HEK293 (cell line): ENCODE measurements around the gene ABTB2.
A peak's percentile ranks its signal among the peaks of the same experiment; 100 is the strongest.

Source experiments
- AEBP2 ChIP-seq: fragments of 450-650 bp; formaldehyde crosslinking; IDR thresholded peaks from 2 replicates; pipeline ENCODE4 v1.5.1; 2016; ENCODE audit warnings: missing biosample characterization, missing genetic modification characterization, borderline replicate concordance
- BCL11A ChIP-seq: fragments of 450-650 bp; formaldehyde crosslinking; IDR thresholded peaks from 2 replicates; pipeline ENCODE4 v1.5.1; 2016; ENCODE audit warnings: low read depth, missing biosample characterization, missing genetic modification characterization
- FEZF1 ChIP-seq: fragments of 450-650 bp; formaldehyde crosslinking; IDR thresholded peaks from 2 replicates; pipeline ENCODE4 v1.5.1; 2016; ENCODE audit warnings: missing biosample characterization, missing genetic modification characterization
- GLIS2 ChIP-seq: fragments of 450-650 bp; formaldehyde crosslinking; IDR thresholded peaks from 2 replicates; pipeline ENCODE4 v1.5.1; 2016; ENCODE audit warnings: missing biosample characterization, missing genetic modification characterization
- HOXA7 ChIP-seq: sonication (generic); formaldehyde crosslinking; IDR thresholded peaks from 2 replicates; pipeline ENCODE4 v1.8.1; 2022; ENCODE audit warnings: missing genetic modification reagents, borderline replicate concordance
- IKZF3 ChIP-seq: fragments of 450-650 bp; IDR thresholded peaks from 2 replicates; pipeline ENCODE4 v1.5.0; 2018; ENCODE audit warnings: missing biosample characterization, mild to moderate bottlenecking, missing genetic modification characterization, moderate library complexity
- KLF16 ChIP-seq: fragments of 450-650 bp; formaldehyde crosslinking; IDR thresholded peaks from 2 replicates; pipeline ENCODE4 v1.5.1; 2017; ENCODE audit warnings: missing biosample characterization, missing genetic modification characterization
- PBX3 ChIP-seq: sonication (generic); formaldehyde crosslinking; IDR thresholded peaks from 2 replicates; pipeline ENCODE4 v1.8.1; 2022; ENCODE audit warnings: mild to moderate bottlenecking, moderate library complexity, missing genetic modification reagents
- PRDM4 ChIP-seq: fragments of 450-650 bp; formaldehyde crosslinking; IDR thresholded peaks from 2 replicates; pipeline ENCODE4 v1.5.1; 2017; ENCODE audit warnings: missing biosample characterization, missing genetic modification characterization
- TCF7L2 ChIP-seq: IDR thresholded peaks from 2 replicates; pipeline ENCODE4 v1.6.1; 2011; ENCODE audit warnings: low read depth, mild to moderate bottlenecking, inconsistent platforms, low read length, moderate library complexity, borderline replicate concordance
- YY1 ChIP-seq: fragments of 450-650 bp; formaldehyde crosslinking; IDR thresholded peaks from 2 replicates; pipeline ENCODE4 v1.5.1; 2018; ENCODE audit warnings: missing biosample characterization, missing genetic modification characterization
- YY2 ChIP-seq: fragments of 450-650 bp; formaldehyde crosslinking; IDR thresholded peaks from 2 replicates; pipeline ENCODE4 v1.5.1; 2016; ENCODE audit warnings: missing biosample characterization, missing genetic modification characterization
- ZBTB17 ChIP-seq: fragments of 450-650 bp; formaldehyde crosslinking; IDR thresholded peaks from 2 replicates; pipeline ENCODE4 v1.5.1; 2016; ENCODE audit warnings: missing biosample characterization, missing genetic modification characterization
- ZBTB21 ChIP-seq: fragments of 450-650 bp; formaldehyde crosslinking; IDR thresholded peaks from 2 replicates; pipeline ENCODE4 v1.5.1; 2017; ENCODE audit warnings: missing biosample characterization, missing genetic modification characterization
- ZNF211 ChIP-seq: fragments of 450-650 bp; formaldehyde crosslinking; IDR thresholded peaks from 2 replicates; pipeline ENCODE4 v1.5.1; 2016; ENCODE audit warnings: low read depth, missing biosample characterization, missing genetic modification characterization
- ZNF223 ChIP-seq: fragments of 450-650 bp; formaldehyde crosslinking; IDR thresholded peaks from 2 replicates; pipeline ENCODE4 v1.5.1; 2016; ENCODE audit warnings: missing biosample characterization, missing genetic modification characterization
- ZNF394 ChIP-seq: fragments of 450-650 bp; formaldehyde crosslinking; IDR thresholded peaks from 2 replicates; pipeline ENCODE4 v1.5.1; 2016; ENCODE audit warnings: missing biosample characterization, missing genetic modification characterization, mild to moderate bottlenecking, moderate library complexity, borderline replicate concordance
- ZNF501 ChIP-seq: fragments of 450-650 bp; formaldehyde crosslinking; IDR thresholded peaks from 2 replicates; pipeline ENCODE4 v1.5.1; 2016; ENCODE audit warnings: missing biosample characterization, missing genetic modification characterization
- ZNF530 ChIP-seq: fragments of 450-650 bp; formaldehyde crosslinking; IDR thresholded peaks from 2 replicates; pipeline ENCODE4 v1.5.1; 2016; ENCODE audit warnings: low read depth, missing biosample characterization, missing genetic modification characterization
- ZNF596 ChIP-seq: fragments of 450-650 bp; IDR thresholded peaks from 2 replicates; pipeline ENCODE4 v1.5.0; 2018; ENCODE audit warnings: missing biosample characterization, mild to moderate bottlenecking, missing genetic modification characterization, moderate library complexity
- ZNF658 ChIP-seq: fragments of 450-650 bp; formaldehyde crosslinking; IDR thresholded peaks from 2 replicates; pipeline ENCODE4; 2016; ENCODE audit warnings: missing biosample characterization, missing genetic modification characterization
- ZNF660 ChIP-seq: fragments of 450-650 bp; IDR thresholded peaks from 2 replicates; pipeline ENCODE4 v1.5.1; 2018; ENCODE audit warnings: missing biosample characterization, mild to moderate bottlenecking, missing genetic modification characterization
- ZNF830 ChIP-seq: fragments of 450-650 bp; IDR thresholded peaks from 2 replicates; pipeline ENCODE4 v1.5.0; 2018; ENCODE audit warnings: missing biosample characterization, missing genetic modification characterization, low read depth, mild to moderate bottlenecking, moderate library complexity
- ZSCAN30 ChIP-seq: fragments of 450-650 bp; IDR thresholded peaks from 2 replicates; pipeline ENCODE4 v1.5.1; 2018; ENCODE audit warnings: missing biosample characterization, mild to moderate bottlenecking, missing genetic modification characterization, moderate library complexity
- TF ChIP-seq, protein P1 (sequence below): fragments of 450-650 bp; formaldehyde crosslinking; IDR thresholded peaks from 2 replicates; pipeline ENCODE4 v1.5.1; 2017; ENCODE audit warnings: missing biosample characterization, missing genetic modification characterization
- TF ChIP-seq, protein P2 (sequence below): fragments of 450-650 bp; formaldehyde crosslinking; IDR thresholded peaks from 2 replicates; pipeline ENCODE4 v1.5.1; 2016; ENCODE audit warnings: missing biosample characterization, missing genetic modification characterization
- TF ChIP-seq, protein P3 (sequence below): fragments of 450-650 bp; formaldehyde crosslinking; IDR thresholded peaks from 2 replicates; pipeline ENCODE4 v1.5.1; 2016; ENCODE audit warnings: missing biosample characterization, missing genetic modification characterization

Gene ABTB2

DNA sequence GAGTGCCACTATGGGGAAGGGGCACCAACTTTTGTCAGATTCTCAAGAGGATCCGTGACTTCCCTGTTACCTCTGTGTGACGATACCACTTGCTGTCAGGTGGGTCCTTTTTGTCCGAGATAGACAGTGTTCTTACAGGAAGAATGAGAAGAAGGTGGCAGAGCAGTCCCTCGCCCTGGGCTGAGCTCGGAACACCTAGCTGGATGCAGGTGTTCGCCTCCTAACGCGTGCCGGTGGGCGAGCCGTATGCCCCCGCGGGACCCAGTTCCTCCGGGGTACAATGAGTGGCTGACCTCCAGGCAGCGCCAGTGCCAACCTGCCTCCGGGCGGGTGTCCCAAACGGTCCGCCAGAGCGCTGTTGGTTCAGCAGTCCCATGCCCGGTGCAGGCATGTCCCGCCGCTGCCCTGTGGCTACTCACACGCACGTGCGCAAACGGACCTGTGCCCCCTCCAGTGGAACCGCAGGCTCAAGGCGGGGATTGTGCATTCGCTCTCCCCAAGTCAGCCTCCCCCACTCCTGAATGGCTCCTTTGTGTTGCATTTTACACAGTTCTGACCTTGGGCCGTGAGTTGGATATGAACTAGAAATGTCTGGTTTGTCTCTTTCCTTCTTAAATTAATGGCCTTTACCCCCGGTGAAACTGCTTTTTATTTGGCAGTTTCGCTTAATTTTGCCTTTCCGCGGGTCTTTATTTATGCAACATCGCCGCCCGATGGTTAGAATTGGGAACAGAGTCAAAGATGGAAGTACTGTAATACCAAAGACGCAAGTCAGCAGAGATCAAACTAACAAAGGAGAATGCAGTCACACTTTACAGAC, 1.1 kb upstream of the ABTB2 start (continued):
- peak; percentile 100 for TF ChIP-seq PRDM4 (tag by site-specific recombination)
- TF ChIP-seq YY1 (tag by site-specific recombination) = peak; percentile 51; the same call in 1 of the 2 replicates
- TF ChIP-seq, protein P1, sequence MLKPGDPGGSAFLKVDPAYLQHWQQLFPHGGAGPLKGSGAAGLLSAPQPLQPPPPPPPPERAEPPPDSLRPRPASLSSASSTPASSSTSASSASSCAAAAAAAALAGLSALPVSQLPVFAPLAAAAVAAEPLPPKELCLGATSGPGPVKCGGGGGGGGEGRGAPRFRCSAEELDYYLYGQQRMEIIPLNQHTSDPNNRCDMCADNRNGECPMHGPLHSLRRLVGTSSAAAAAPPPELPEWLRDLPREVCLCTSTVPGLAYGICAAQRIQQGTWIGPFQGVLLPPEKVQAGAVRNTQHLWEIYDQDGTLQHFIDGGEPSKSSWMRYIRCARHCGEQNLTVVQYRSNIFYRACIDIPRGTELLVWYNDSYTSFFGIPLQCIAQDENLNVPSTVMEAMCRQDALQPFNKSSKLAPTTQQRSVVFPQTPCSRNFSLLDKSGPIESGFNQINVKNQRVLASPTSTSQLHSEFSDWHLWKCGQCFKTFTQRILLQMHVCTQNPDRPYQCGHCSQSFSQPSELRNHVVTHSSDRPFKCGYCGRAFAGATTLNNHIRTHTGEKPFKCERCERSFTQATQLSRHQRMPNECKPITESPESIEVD (tag by site-specific recombination) = 0 out of 2 replicates have a peak, but pooled peaks have one; percentile 18
- TF ChIP-seq, protein P2, sequence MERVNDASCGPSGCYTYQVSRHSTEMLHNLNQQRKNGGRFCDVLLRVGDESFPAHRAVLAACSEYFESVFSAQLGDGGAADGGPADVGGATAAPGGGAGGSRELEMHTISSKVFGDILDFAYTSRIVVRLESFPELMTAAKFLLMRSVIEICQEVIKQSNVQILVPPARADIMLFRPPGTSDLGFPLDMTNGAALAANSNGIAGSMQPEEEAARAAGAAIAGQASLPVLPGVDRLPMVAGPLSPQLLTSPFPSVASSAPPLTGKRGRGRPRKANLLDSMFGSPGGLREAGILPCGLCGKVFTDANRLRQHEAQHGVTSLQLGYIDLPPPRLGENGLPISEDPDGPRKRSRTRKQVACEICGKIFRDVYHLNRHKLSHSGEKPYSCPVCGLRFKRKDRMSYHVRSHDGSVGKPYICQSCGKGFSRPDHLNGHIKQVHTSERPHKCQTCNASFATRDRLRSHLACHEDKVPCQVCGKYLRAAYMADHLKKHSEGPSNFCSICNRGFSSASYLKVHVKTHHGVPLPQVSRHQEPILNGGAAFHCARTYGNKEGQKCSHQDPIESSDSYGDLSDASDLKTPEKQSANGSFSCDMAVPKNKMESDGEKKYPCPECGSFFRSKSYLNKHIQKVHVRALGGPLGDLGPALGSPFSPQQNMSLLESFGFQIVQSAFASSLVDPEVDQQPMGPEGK (tag by site-specific recombination) = peak; percentile 70
- no peak for TF ChIP-seq ZBTB21 (tag by site-specific recombination)
- peak; percentile 80; the same call in 1 of the 2 replicates for TF ChIP-seq ZNF223 (tag by site-specific recombination)
- TF ChIP-seq KLF16 (tag by site-specific recombination) = no peak
- TF ChIP-seq BCL11A (tag by site-specific recombination) = peak; percentile 63; the same call in 1 of the 2 replicates
- TF ChIP-seq PBX3 (CRISPR knock-in tag) = peak; percentile 36; the same call in 1 of the 2 replicates
- 0 out of 2 replicates have a peak, but pooled peaks have one; percentile 16 for TF ChIP-seq YY2 (tag by site-specific recombination)
- TF ChIP-seq FEZF1 (tag by site-specific recombination) = no peak
- no peak for TF ChIP-seq ZNF830
- TF ChIP-seq AEBP2 (tag by site-specific recombination) = no peak
- TF ChIP-seq, protein P3, sequence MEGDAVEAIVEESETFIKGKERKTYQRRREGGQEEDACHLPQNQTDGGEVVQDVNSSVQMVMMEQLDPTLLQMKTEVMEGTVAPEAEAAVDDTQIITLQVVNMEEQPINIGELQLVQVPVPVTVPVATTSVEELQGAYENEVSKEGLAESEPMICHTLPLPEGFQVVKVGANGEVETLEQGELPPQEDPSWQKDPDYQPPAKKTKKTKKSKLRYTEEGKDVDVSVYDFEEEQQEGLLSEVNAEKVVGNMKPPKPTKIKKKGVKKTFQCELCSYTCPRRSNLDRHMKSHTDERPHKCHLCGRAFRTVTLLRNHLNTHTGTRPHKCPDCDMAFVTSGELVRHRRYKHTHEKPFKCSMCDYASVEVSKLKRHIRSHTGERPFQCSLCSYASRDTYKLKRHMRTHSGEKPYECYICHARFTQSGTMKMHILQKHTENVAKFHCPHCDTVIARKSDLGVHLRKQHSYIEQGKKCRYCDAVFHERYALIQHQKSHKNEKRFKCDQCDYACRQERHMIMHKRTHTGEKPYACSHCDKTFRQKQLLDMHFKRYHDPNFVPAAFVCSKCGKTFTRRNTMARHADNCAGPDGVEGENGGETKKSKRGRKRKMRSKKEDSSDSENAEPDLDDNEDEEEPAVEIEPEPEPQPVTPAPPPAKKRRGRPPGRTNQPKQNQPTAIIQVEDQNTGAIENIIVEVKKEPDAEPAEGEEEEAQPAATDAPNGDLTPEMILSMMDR (tag by site-specific recombination) = peak; percentile 77
- TF ChIP-seq IKZF3 (tag by site-specific recombination) = no peak
- TF ChIP-seq TCF7L2 = no peak
- peak; percentile 72 for TF ChIP-seq GLIS2 (tag by site-specific recombination)
- TF ChIP-seq ZNF596 = 0 out of 2 replicates have a peak, but pooled peaks have one; percentile 10
- peak; percentile 28; the same call in 1 of the 2 replicates for TF ChIP-seq ZNF394
- no peak for TF ChIP-seq ZNF658
- peak; percentile 66 for TF ChIP-seq ZSCAN30
- 0 out of 2 replicates have a peak, but pooled peaks have one; percentile 78 for TF ChIP-seq ZNF501
- no peak for TF ChIP-seq HOXA7
- peak; percentile 66 for TF ChIP-seq ZBTB17 (tag by site-specific recombination)
- TF ChIP-seq ZNF530 (tag by site-specific recombination) = no peak
- TF ChIP-seq ZNF211 (tag by site-specific recombination) = no peak
- TF ChIP-seq ZNF660 = 0 out of 2 replicates have a peak, but pooled peaks have one; percentile 45
